GM21367 (cell line): ENCODE results near the gene DGKZ.

Experiments
- ATAC-seq: cut with Tn5 transposase; IDR thresholded peaks from one replicate; pipeline ENCODE4 v1.9.1; 2021; ENCODE audit not compliant: unreplicated experiment

DGKZ gene

GRCh38 chr11:46327829-46328228 lies 19.4 kb upstream of the DGKZ start:
- ATAC-seq: no peak

- no peak for ATAC-seq
These were observed 17.1 kb upstream of the DGKZ start for GRCh38 chr11:46330154-46330553.

- ATAC-seq: no peak
These were observed 16.5 kb upstream of the DGKZ start for GRCh38 chr11:46330563-46331281.

GRCh38 chr11:46331282-46331984 lies 15.8 kb upstream of the DGKZ start:
- ATAC-seq: no peak

GRCh38 chr11:46332093-46332567 lies 15.1 kb upstream of the DGKZ start:
- no peak for ATAC-seq

- ATAC-seq: no peak
These were observed 14.5 kb upstream of the DGKZ start for GRCh38 chr11:46332568-46333393.

- no peak for ATAC-seq
These were observed 13.8 kb upstream of the DGKZ start for GRCh38 chr11:46333394-46333947.

GRCh38 chr11:46334211-46334610 lies 13.1 kb upstream of the DGKZ start:
- ATAC-seq: no peak

GRCh38 chr11:46335271-46335670 lies 12.0 kb upstream of the DGKZ start:
- no peak for ATAC-seq

GRCh38 chr11:46335890-46336562 lies 11.2 kb upstream of the DGKZ start:
- ATAC-seq: no peak

- ATAC-seq: no peak
These were observed 10.6 kb upstream of the DGKZ start for GRCh38 chr11:46336563-46337180.

- no peak for ATAC-seq
These were observed 9.5 kb upstream of the DGKZ start for GRCh38 chr11:46337626-46338345.

- no peak for ATAC-seq
These were observed 8.7 kb upstream of the DGKZ start for GRCh38 chr11:46338636-46338987.

- no peak for ATAC-seq
These were observed 8.1 kb upstream of the DGKZ start for GRCh38 chr11:46338988-46339666.

- no peak for ATAC-seq
These were observed 7.4 kb upstream of the DGKZ start for GRCh38 chr11:46339816-46340215.

GRCh38 chr11:46341454-46341853 lies 5.8 kb upstream of the DGKZ start:
- ATAC-seq: no peak

- ATAC-seq: no peak
These were observed 5.0 kb upstream of the DGKZ start for GRCh38 chr11:46342239-46342638.

GRCh38 chr11:46343520-46343919 lies 3.7 kb upstream of the DGKZ start:
- no peak for ATAC-seq

GRCh38 chr11:46345131-46345597 lies 2.1 kb upstream of the DGKZ start:
- no peak for ATAC-seq
